HCT116 (cell line): ENCODE results near the gene SLMAP. TPM values are rescaled to one million over a fixed set of nuclear protein-coding genes. Genes with fewer than 3 reads are reported as not detected.

Experiments used
- ATAC-seq: fragments of 200-7000 bp; cut with Tn5 transposase; 2 replicates; pipeline ENCODE4 v1.9.1; 2020; ENCODE audit warnings: mild to moderate bottlenecking, moderate library complexity
- BruUV-seq: library from RNA; stranded (reverse); fragments of 400-500 nt; replicated peaks from 2 replicates; lab custom pipeline; 2021; lab: Mats Ljungman, UMichigan
- CTCF ChIA-PET: fragments of 300-600 bp; sonication (Branson Sonifier 250); formaldehyde crosslinking; loops from one replicate; lab custom pipeline; 2021; ENCODE audit warnings: antibody characterized with exemption; lab: Charles Lee
- POLR2A ChIA-PET: fragments of 300-600, 350-600 bp; sonication (Branson Sonifier 250); formaldehyde crosslinking; loops from one replicate; lab custom pipeline; 2021; ENCODE audit warnings: antibody characterized with exemption; lab: Charles Lee
- RAD21 ChIA-PET, 2 experiments: fragments of 300-600 bp; sonication (Branson Sonifier 250); formaldehyde crosslinking; loops; one replicate each; lab custom pipeline; 2023; ENCODE audit warnings: low total read pairs in 2 of 2; ENCODE audit not compliant: uncharacterized antibody in 2 of 2, unreplicated experiment in 2 of 2, low non-redundant PET in 1 of 2; lab: Charles Lee
- DNase-seq: peaks from one replicate; pipeline ENCODE4 v3.0.0-alpha.2; 2010; ENCODE audit warnings: low read depth, low spot score
- H2AFZ ChIP-seq: fragments of 200-600 bp; shearing (Covaris generic), sonication (generic); 2 replicates; pipeline ENCODE4 v1.6.1; 2017; ENCODE audit warnings: low read depth, mixed run types, mixed read lengths, antibody characterized with exemption, low read length; ENCODE audit not compliant: poor library complexity, severe bottlenecking
- H3K27ac ChIP-seq: 2 replicates; pipeline ENCODE4 v1.5.1; 2012; ENCODE audit warnings: low read depth, low read length
- H3K27me3 ChIP-seq: fragments of 200-600 bp; sonication (generic); 2 replicates; pipeline ENCODE4 v1.6.1; 2016; ENCODE audit warnings: mixed run types, low read length, mixed read lengths; ENCODE audit not compliant: insufficient read depth
- H3K36me3 ChIP-seq, 2 experiments: fragments of 200-500 bp in 1 of 2; fragments of 200-600 bp in 1 of 2; sonication (Bioruptor generic) in 1 of 2; sonication (generic) in 1 of 2; 2 replicates each; pipeline versions ENCODE4 v1.5.1 to v1.6.1; 2014 to 2016; ENCODE audit warnings: low read length in 2 of 2, inconsistent platforms in 1 of 2, mixed read lengths in 1 of 2, mixed run types in 1 of 2; ENCODE audit not compliant: insufficient read depth in 2 of 2, control insufficient read depth in 1 of 2
- H3K4me1 ChIP-seq, 2 experiments: fragments of 200-600 bp in 1 of 2; sonication (generic) in 1 of 2; 2 replicates each; pipeline versions ENCODE4 v1.5.1 to v1.6.1; 2012 to 2017; ENCODE audit warnings: low read length in 2 of 2, inconsistent platforms in 1 of 2, mild to moderate bottlenecking in 1 of 2, mixed read lengths in 1 of 2, mixed run types in 1 of 2, moderate library complexity in 1 of 2; ENCODE audit not compliant: insufficient read depth in 2 of 2, control insufficient read depth in 1 of 2
- H3K4me2 ChIP-seq: fragments of 200-600 bp; sonication (generic); 2 replicates; pipeline ENCODE4 v1.6.1; 2017; ENCODE audit warnings: mixed run types, low read length, mixed read lengths
- H3K4me3 ChIP-seq, 2 experiments: fragments of 200-600 bp in 1 of 2; sonication (generic) in 1 of 2; replicated peaks in 1 of 2; 2 replicates each; pipeline ENCODE4 v1.5.1; 2011 to 2016; ENCODE audit warnings: low read length in 2 of 2, control low read depth in 1 of 2, low read depth in 1 of 2, mild to moderate bottlenecking in 1 of 2, mixed read lengths in 1 of 2, mixed run types in 1 of 2
- H3K79me2 ChIP-seq: fragments of 200-600 bp; sonication (generic); 2 replicates; pipeline ENCODE4 v1.6.1; 2017; ENCODE audit warnings: mild to moderate bottlenecking, mixed run types, low read length, moderate library complexity, mixed read lengths; ENCODE audit not compliant: insufficient read depth
- H3K9ac ChIP-seq: fragments of 200-600 bp; sonication (generic); 2 replicates; pipeline ENCODE4 v1.6.1; 2016; ENCODE audit warnings: low read length, mixed read lengths
- H3K9me2 ChIP-seq: fragments of 200-600 bp; sonication (generic), shearing (Covaris generic); 2 replicates; pipeline ENCODE4 v1.6.1; 2017; ENCODE audit warnings: mixed run types, mild to moderate bottlenecking, moderate library complexity; ENCODE audit not compliant: insufficient read depth
- H3K9me3 ChIP-seq, 2 experiments: fragments of 200-500 bp in 1 of 2; fragments of 200-600 bp in 1 of 2; sonication (Bioruptor generic) in 1 of 2; sonication (generic) in 1 of 2; 2 replicates each; pipeline ENCODE4 v1.6.1; 2014 to 2017; ENCODE audit warnings: low read length in 2 of 2, mixed read lengths in 2 of 2, inconsistent platforms in 1 of 2, low read depth in 1 of 2, mild to moderate bottlenecking in 1 of 2, mixed run types in 1 of 2, moderate library complexity in 1 of 2; ENCODE audit not compliant: control insufficient read depth in 1 of 2, insufficient read depth in 1 of 2
- H4K20me1 ChIP-seq: fragments of 200-600 bp; sonication (generic), shearing (Covaris generic); 2 replicates; pipeline ENCODE4 v1.6.1; 2017; ENCODE audit warnings: mixed run types, mild to moderate bottlenecking, moderate library complexity; ENCODE audit not compliant: insufficient read depth
- CBX3 ChIP-seq: IDR thresholded peaks from 2 replicates; pipeline ENCODE4 v1.6.1; 2012; ENCODE audit warnings: low read depth
- EGR1 ChIP-seq: IDR thresholded peaks from 2 replicates; pipeline ENCODE4 v1.6.1; 2012; ENCODE audit warnings: low read depth
- ELF1 ChIP-seq: IDR thresholded peaks from 2 replicates; pipeline ENCODE4 v1.6.1; 2012; ENCODE audit warnings: low read depth, borderline replicate concordance
- EZH2phosphoT487 ChIP-seq: fragments of 200-600 bp; IDR thresholded peaks from 2 replicates; pipeline ENCODE4 v1.6.1; 2018; ENCODE audit warnings: antibody characterized with exemption, borderline replicate concordance
- FOSL1 ChIP-seq: IDR thresholded peaks from 2 replicates; pipeline ENCODE4 v1.6.1; 2012; ENCODE audit warnings: low read depth
- POLR2A ChIP-seq: IDR thresholded peaks from 2 replicates; pipeline ENCODE4 v1.7.0; 2011; ENCODE audit warnings: borderline replicate concordance; ENCODE audit not compliant: insufficient read depth, insufficient read length; ENCODE audit errors: extremely low read depth
- POLR2AphosphoS5 ChIP-seq: IDR thresholded peaks from 2 replicates; pipeline ENCODE4 v1.6.1; 2011; ENCODE audit warnings: mild to moderate bottlenecking, low read depth, low read length, moderate library complexity
- RAD21 ChIP-seq: IDR thresholded peaks from 2 replicates; pipeline ENCODE4 v1.6.1; 2012; ENCODE audit warnings: low read depth, mild to moderate bottlenecking
- SP1 ChIP-seq: IDR thresholded peaks from 2 replicates; pipeline ENCODE4 v1.6.1; 2012; ENCODE audit warnings: low read depth
- TCF7L2 ChIP-seq: IDR thresholded peaks from 2 replicates; pipeline ENCODE4 v1.7.0; 2011; ENCODE audit warnings: borderline replicate concordance, inconsistent platforms; ENCODE audit not compliant: insufficient read depth, insufficient read length; ENCODE audit errors: extremely low read depth
- YY1 ChIP-seq: IDR thresholded peaks from 2 replicates; pipeline ENCODE4 v1.6.1; 2011; ENCODE audit warnings: low read length, low read depth, moderate library complexity, mild to moderate bottlenecking; ENCODE audit not compliant: insufficient replicate concordance; ENCODE audit errors: extremely low read depth
- intact Hi-C: fragments of 100-400 bp; cut with micrococcal nuclease; formaldehyde crosslinking; loops from 2 replicates; pipeline ENCODE4 v1.10.0; 2022
- total RNA-seq: library from RNA; stranded (reverse); gene quantifications from one replicate; pipeline ENCODE4 v1.2.1, GENCODE V29; 2021; ENCODE audit not compliant: unreplicated experiment
- TF ChIP-seq, protein P1 (sequence below): IDR thresholded peaks from 2 replicates; pipeline ENCODE4 v1.6.1; 2012
- TF ChIP-seq, protein P2 (sequence below), 3 experiments: fragments of 200-600 bp in 1 of 3; sonication (generic) in 1 of 3; IDR thresholded peaks in 2 of 3; conservative IDR thresholded peaks in 1 of 3; 2 replicates each; pipeline ENCODE4 v1.5.1; 2012 to 2017; ENCODE audit warnings: low read depth in 2 of 3, low read length in 2 of 3, antibody characterized with exemption in 1 of 3, borderline replicate concordance in 1 of 3, control low read depth in 1 of 3, mild to moderate bottlenecking in 1 of 3, mixed read lengths in 1 of 3, mixed run types in 1 of 3, moderate library complexity in 1 of 3; ENCODE audit not compliant: insufficient read depth in 1 of 3
- TF ChIP-seq, protein P3 (sequence below): IDR thresholded peaks from 2 replicates; pipeline ENCODE4 v1.6.1; 2012; ENCODE audit warnings: low read depth
- TF ChIP-seq, protein P4 (sequence below): IDR thresholded peaks from 2 replicates; pipeline ENCODE4 v1.6.1; 2011; ENCODE audit warnings: mild to moderate bottlenecking, low read length, moderate library complexity; ENCODE audit not compliant: insufficient replicate concordance; ENCODE audit errors: extremely low read depth

Gene SLMAP
- total RNA-seq, 1 experiment from 2014 or later = 81.0 TPM

DNA sequence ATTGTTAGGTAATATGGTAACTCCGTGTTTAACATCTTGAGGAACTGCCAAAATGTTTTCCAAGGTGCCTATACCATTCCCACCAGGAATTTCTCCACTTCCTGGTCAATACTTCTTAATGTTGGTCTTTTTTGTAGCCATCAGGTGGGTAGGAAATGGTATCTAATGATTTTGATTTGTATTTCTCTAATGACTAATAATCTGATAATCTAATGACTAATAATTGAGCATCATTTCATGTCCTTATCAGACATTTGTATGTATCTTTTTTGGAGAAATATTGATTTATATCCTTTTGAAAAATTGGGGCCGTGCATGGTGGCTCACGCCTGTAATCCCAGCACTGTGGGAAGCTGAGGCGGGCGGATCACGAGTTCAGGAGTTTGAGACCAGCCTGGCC lies 38.8 kb downstream of the SLMAP start:
- intact Hi-C loops = no loop called here
- ChIA-PET RAD21 (no interaction called here), POLR2A (no interaction called here), CTCF (no interaction called here)
- no peak for ATAC-seq
- peaks cover 44 to 65% of the 10 kb centered on the region in 2 experiments for H3K4me1 ChIP-seq
- no peaks in the 10 kb centered on the region for H3K9me2 ChIP-seq
- no peak overlapping the region for H2AFZ ChIP-seq
- TF ChIP-seq, protein P1, sequence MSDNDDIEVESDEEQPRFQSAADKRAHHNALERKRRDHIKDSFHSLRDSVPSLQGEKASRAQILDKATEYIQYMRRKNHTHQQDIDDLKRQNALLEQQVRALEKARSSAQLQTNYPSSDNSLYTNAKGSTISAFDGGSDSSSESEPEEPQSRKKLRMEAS = no peak
- no peak for TF ChIP-seq RAD21
- no peak for TF ChIP-seq TCF7L2
- no peak for TF ChIP-seq POLR2A
- no peak for TF ChIP-seq SP1
- no peak for TF ChIP-seq EGR1
- TF ChIP-seq EZH2phosphoT487 = no peak
- TF ChIP-seq, protein P2, sequence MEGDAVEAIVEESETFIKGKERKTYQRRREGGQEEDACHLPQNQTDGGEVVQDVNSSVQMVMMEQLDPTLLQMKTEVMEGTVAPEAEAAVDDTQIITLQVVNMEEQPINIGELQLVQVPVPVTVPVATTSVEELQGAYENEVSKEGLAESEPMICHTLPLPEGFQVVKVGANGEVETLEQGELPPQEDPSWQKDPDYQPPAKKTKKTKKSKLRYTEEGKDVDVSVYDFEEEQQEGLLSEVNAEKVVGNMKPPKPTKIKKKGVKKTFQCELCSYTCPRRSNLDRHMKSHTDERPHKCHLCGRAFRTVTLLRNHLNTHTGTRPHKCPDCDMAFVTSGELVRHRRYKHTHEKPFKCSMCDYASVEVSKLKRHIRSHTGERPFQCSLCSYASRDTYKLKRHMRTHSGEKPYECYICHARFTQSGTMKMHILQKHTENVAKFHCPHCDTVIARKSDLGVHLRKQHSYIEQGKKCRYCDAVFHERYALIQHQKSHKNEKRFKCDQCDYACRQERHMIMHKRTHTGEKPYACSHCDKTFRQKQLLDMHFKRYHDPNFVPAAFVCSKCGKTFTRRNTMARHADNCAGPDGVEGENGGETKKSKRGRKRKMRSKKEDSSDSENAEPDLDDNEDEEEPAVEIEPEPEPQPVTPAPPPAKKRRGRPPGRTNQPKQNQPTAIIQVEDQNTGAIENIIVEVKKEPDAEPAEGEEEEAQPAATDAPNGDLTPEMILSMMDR (IDR thresholded peaks at IDR 0.05 in 2 of 3, conservative IDR thresholded peaks at IDR 0.05 in 1 of 3; ENCODE audit: borderline replicate concordance in 1 of 3, insufficient read depth in 1 of 3, low read depth in 2 of 3, low read length in 2 of 3) = no peak
- no peak for TF ChIP-seq YY1
- TF ChIP-seq FOSL1 = no peak
- TF ChIP-seq, protein P3, sequence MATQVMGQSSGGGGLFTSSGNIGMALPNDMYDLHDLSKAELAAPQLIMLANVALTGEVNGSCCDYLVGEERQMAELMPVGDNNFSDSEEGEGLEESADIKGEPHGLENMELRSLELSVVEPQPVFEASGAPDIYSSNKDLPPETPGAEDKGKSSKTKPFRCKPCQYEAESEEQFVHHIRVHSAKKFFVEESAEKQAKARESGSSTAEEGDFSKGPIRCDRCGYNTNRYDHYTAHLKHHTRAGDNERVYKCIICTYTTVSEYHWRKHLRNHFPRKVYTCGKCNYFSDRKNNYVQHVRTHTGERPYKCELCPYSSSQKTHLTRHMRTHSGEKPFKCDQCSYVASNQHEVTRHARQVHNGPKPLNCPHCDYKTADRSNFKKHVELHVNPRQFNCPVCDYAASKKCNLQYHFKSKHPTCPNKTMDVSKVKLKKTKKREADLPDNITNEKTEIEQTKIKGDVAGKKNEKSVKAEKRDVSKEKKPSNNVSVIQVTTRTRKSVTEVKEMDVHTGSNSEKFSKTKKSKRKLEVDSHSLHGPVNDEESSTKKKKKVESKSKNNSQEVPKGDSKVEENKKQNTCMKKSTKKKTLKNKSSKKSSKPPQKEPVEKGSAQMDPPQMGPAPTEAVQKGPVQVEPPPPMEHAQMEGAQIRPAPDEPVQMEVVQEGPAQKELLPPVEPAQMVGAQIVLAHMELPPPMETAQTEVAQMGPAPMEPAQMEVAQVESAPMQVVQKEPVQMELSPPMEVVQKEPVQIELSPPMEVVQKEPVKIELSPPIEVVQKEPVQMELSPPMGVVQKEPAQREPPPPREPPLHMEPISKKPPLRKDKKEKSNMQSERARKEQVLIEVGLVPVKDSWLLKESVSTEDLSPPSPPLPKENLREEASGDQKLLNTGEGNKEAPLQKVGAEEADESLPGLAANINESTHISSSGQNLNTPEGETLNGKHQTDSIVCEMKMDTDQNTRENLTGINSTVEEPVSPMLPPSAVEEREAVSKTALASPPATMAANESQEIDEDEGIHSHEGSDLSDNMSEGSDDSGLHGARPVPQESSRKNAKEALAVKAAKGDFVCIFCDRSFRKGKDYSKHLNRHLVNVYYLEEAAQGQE = no peak
- TF ChIP-seq POLR2AphosphoS5 = no peak
- TF ChIP-seq CBX3 = no peak
- TF ChIP-seq, protein P4, sequence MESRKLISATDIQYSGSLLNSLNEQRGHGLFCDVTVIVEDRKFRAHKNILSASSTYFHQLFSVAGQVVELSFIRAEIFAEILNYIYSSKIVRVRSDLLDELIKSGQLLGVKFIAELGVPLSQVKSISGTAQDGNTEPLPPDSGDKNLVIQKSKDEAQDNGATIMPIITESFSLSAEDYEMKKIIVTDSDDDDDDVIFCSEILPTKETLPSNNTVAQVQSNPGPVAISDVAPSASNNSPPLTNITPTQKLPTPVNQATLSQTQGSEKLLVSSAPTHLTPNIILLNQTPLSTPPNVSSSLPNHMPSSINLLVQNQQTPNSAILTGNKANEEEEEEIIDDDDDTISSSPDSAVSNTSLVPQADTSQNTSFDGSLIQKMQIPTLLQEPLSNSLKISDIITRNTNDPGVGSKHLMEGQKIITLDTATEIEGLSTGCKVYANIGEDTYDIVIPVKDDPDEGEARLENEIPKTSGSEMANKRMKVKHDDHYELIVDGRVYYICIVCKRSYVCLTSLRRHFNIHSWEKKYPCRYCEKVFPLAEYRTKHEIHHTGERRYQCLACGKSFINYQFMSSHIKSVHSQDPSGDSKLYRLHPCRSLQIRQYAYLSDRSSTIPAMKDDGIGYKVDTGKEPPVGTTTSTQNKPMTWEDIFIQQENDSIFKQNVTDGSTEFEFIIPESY = no peak
- TF ChIP-seq ELF1 = no peak
- no TSS peak for BruUV-seq
- H3K9me3 ChIP-seq = no peaks in the 10 kb centered on the region
- no peak overlapping the region for H3K9ac ChIP-seq
- no peaks in the 10 kb centered on the region for H3K36me3 ChIP-seq
- no peak overlapping the region for H3K27ac ChIP-seq
- no peak for DNase-seq
- no peaks in the 10 kb centered on the region for H3K27me3 ChIP-seq
- H3K79me2 ChIP-seq = peaks cover 97% of the 10 kb centered on the region
- no peak overlapping the region for H3K4me3 ChIP-seq
- peaks cover 3% of the 10 kb centered on the region; the same call in 1 of the 2 replicates for H4K20me1 ChIP-seq
- 0 out of 2 replicates have a peak overlapping the region, but pooled peaks have one; percentile 34 for H3K4me2 ChIP-seq
